ENCODE data around the gene CRY2. TPM values are rescaled to one million over a fixed set of nuclear protein-coding genes. Genes with fewer than 3 reads are reported as not detected.

Gene CRY2
- total RNA-seq, 6 donors from 2014 or later: 51.1 to 103 (median 63.2) TPM

DNA sequence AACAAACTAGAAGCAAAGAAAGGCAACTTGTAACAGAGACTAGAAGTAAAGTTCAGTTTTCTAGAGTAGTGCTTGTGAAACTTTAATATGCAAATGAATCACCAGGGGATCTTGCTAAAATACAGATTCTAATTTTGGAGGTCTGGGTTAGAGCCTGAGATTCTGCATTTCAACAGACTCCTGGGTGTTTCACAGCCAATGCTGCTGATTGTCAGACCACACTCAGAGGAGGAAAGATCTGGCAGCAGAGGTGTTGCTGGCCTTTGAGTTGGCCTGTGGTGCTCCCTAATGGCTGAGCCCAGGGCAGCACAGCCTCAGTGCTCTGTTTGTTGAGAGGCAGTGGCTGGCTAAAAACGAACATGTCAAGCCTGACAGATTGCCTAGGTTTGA, 5.4 kb downstream of the CRY2 start:
- no peak overlapping the region for H3K4me3 ChIP-seq
- H3K27me3 ChIP-seq: no peaks in the 10 kb centered on the region
- peaks cover 58 to 94% (median 72%) of the 10 kb centered on the region in 4 donors for H3K4me1 ChIP-seq
- H3K36me3 ChIP-seq: peaks cover 3 to 31% (median 8%) of the 10 kb centered on the region in 4 donors
- no peak for TF ChIP-seq POLR2AphosphoS5 (IDR thresholded peaks at IDR 0.05)
- TF ChIP-seq POLR2A (IDR thresholded peaks at IDR 0.05): no peak
- no peak for TF ChIP-seq EP300 (IDR thresholded peaks at IDR 0.05)
- TF ChIP-seq CTCF (IDR thresholded peaks at IDR 0.05): no peak
- ATAC-seq (ENCODE audit: low FRiP score in 2 of 2) (no peak), DNase-seq (no peak)
- no peaks in the 10 kb centered on the region for H3K9me3 ChIP-seq
- peak overlapping the region in 2 of 4 donors; percentile 38 to 39 for H3K27ac ChIP-seq
- WGBS, 2 donors: 30 to 43% methylated on average over 1 of the region's 1 CpG

GRCh38 chr11:45853332-45854219, 6.3 kb downstream of the CRY2 start:
- Histone ChIP-seq H3K4me3 (no peak overlapping the region), H3K27ac (peak overlapping the region in 1 of 4 donors; percentile 20), H3K36me3 (peaks cover 3 to 32% (median 9%) of the 10 kb centered on the region in 4 donors), H3K4me1 (peaks cover 60 to 95% (median 75%) of the 10 kb centered on the region in 4 donors), H3K27me3 (no peaks in the 10 kb centered on the region), H3K9me3 (no peaks in the 10 kb centered on the region)
- no peak for ATAC-seq (ENCODE audit: low FRiP score in 2 of 2)
- 79 to 81% methylated on average over 7 of the region's 7 CpGs for WGBS, 2 donors
- TF ChIP-seq POLR2A (IDR thresholded peaks at IDR 0.05) (no peak), CTCF (IDR thresholded peaks at IDR 0.05) (no peak), EP300 (IDR thresholded peaks at IDR 0.05) (no peak), POLR2AphosphoS5 (IDR thresholded peaks at IDR 0.05) (no peak)
- DNase-seq: no peak

DNA sequence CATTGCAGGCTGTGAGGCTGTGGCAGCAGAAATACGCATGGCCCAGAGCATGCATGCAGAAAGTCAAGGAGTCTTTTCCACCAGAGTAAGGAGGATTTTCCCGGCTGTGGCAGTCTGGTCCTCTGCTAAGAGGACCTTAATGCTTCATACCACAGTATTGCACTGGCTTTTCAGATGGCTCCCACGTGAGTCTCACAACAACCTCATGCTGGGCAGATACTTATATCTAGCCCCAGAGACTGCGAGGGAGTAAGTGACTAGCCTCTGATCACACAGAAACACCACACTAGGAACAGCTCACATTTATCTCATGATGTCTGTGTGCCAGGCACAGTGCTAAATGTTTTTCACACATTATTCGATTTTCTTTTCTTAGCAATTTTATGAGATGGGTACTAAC, 8.0 kb downstream of the CRY2 start:
- H3K4me1 ChIP-seq: peaks cover 60 to 95% (median 74%) of the 10 kb centered on the region in 4 donors
- peak overlapping the region in 2 of 4 donors; percentile 31 to 38 for H3K27ac ChIP-seq
- peaks cover 4 to 43% (median 11%) of the 10 kb centered on the region in 4 donors for H3K36me3 ChIP-seq
- ATAC-seq (ENCODE audit: low FRiP score in 2 of 2): no peak
- TF ChIP-seq POLR2A (IDR thresholded peaks at IDR 0.05) (no peak), POLR2AphosphoS5 (IDR thresholded peaks at IDR 0.05) (no peak), EP300 (IDR thresholded peaks at IDR 0.05) (no peak), CTCF (IDR thresholded peaks at IDR 0.05) (no peak)
- H3K9me3 ChIP-seq: no peaks in the 10 kb centered on the region
- H3K4me3 ChIP-seq: no peak overlapping the region
- 55 to 78% methylated on average over 5 of the region's 5 CpGs for WGBS, 2 donors
- no peaks in the 10 kb centered on the region for H3K27me3 ChIP-seq
- DNase-seq: no peak

- TF ChIP-seq POLR2AphosphoS5 (IDR thresholded peaks at IDR 0.05): no peak
- no peak for TF ChIP-seq CTCF (IDR thresholded peaks at IDR 0.05)
- TF ChIP-seq POLR2A (IDR thresholded peaks at IDR 0.05): no peak
- no peak for TF ChIP-seq EP300 (IDR thresholded peaks at IDR 0.05)
- H3K27ac ChIP-seq: peak overlapping the region in 3 of 4 donors; percentile 19 to 77 (median 38)
- no peaks in the 10 kb centered on the region for H3K27me3 ChIP-seq
- no peak for DNase-seq
- H3K4me1 ChIP-seq: peaks cover 62 to 94% (median 71%) of the 10 kb centered on the region in 4 donors
- peak in 1 of 2 donors; percentile 40 for ATAC-seq (ENCODE audit: low FRiP score in 2 of 2)
- 80 to 86% methylated on average over 2 to 6 of the region's 6 CpGs for WGBS, 2 donors
- no peak overlapping the region for H3K4me3 ChIP-seq
- H3K36me3 ChIP-seq: peaks cover 5 to 50% (median 15%) of the 10 kb centered on the region in 4 donors
- H3K9me3 ChIP-seq: no peaks in the 10 kb centered on the region
These were observed 8.8 kb downstream of the CRY2 start for GRCh38 chr11:45856044-45856468.
